HG03565 (cell line): Measurements from ENCODE around the gene PCNA.
"Not testable (repeated sequence)": the region's sequence is repeated elsewhere in the genome, so short reads cannot be mapped to it uniquely, and the experiment has no call there.

Experiments used
- ATAC-seq: cut with Tn5 transposase; IDR thresholded peaks from one replicate; pipeline ENCODE4 v1.9.1; 2021; ENCODE audit warnings: mild to moderate bottlenecking, moderate library complexity; ENCODE audit not compliant: unreplicated experiment

Gene PCNA

GRCh38 chr20:5099909-5100308, 19.8 kb downstream of the PCNA start:
- ATAC-seq = not testable (repeated sequence)

GRCh38 chr20:5099009-5099408, 20.7 kb downstream of the PCNA start:
- ATAC-seq = not testable (repeated sequence)

GRCh38 chr20:5096463-5096862, 23.3 kb downstream of the PCNA start:
- ATAC-seq = no peak

GRCh38 chr20:5095931-5096330, 23.8 kb downstream of the PCNA start:
- ATAC-seq = no peak

GRCh38 chr20:5095454-5095853, 24.3 kb downstream of the PCNA start:
- no peak for ATAC-seq

GRCh38 chr20:5092765-5093339, 26.9 kb downstream of the PCNA start:
- no peak for ATAC-seq

GRCh38 chr20:5091902-5092301, 27.9 kb downstream of the PCNA start:
- ATAC-seq = no peak

- ATAC-seq = peak; percentile 45
Measured at GRCh38 chr20:5090191-5090590, 29.6 kb downstream of the PCNA start.

- ATAC-seq = no peak
Measured at GRCh38 chr20:5088688-5089087, 31.1 kb downstream of the PCNA start.

- no peak for ATAC-seq
Measured at GRCh38 chr20:5085380-5085779, 34.4 kb downstream of the PCNA start.

GRCh38 chr20:5080384-5080877, 39.3 kb downstream of the PCNA start:
- no peak for ATAC-seq

GRCh38 chr20:5078399-5078958, 41.3 kb downstream of the PCNA start:
- ATAC-seq = peak; percentile 96

GRCh38 chr20:5077761-5078387, 41.9 kb downstream of the PCNA start:
- no peak for ATAC-seq

- not testable (repeated sequence) for ATAC-seq
Measured at GRCh38 chr20:5076913-5077312, 42.8 kb downstream of the PCNA start.

- no peak for ATAC-seq
Measured at GRCh38 chr20:5074232-5074674, 45.5 kb downstream of the PCNA start.

- ATAC-seq = no peak
Measured at GRCh38 chr20:5073660-5074231, 46.0 kb downstream of the PCNA start.

GRCh38 chr20:5072756-5073659, 46.8 kb downstream of the PCNA start:
- ATAC-seq = no peak

- ATAC-seq = not testable (repeated sequence)
Measured at GRCh38 chr20:5071942-5072341, 47.8 kb downstream of the PCNA start.

GRCh38 chr20:5070570-5070969, 49.2 kb downstream of the PCNA start:
- no peak for ATAC-seq

- ATAC-seq = no peak
Measured at GRCh38 chr20:5070081-5070480, 49.7 kb downstream of the PCNA start.
